Gastrocnemius medialis (tissue), 4 donors: ENCODE data around the gene ACYP2. TPM values are rescaled to one million over a fixed set of nuclear protein-coding genes. Genes with fewer than 3 reads are reported as not detected.

ENCODE experiments used
- ATAC-seq, 2 donors: fragments of 150-250 bp; one replicate each; pipeline ENCODE4 v1.9.1; 2016
- DNase-seq, 2 donors: peaks; one replicate each; pipeline ENCODE4 v3.0.0-alpha.2; 2019
- H3K27ac ChIP-seq, 4 donors: fragments of 200-600 bp; sonication (generic); 1 replicate in 1 of 4; 2 replicates in 3 of 4; pipeline ENCODE4 v1.5.1; 2016 to 2018; ENCODE audit warnings: mild to moderate bottlenecking in 2 of 4, moderate library complexity in 1 of 4
- H3K27me3 ChIP-seq, 3 donors: fragments of 200-600 bp; sonication (generic) in 2 of 3; 1 replicate in 1 of 3; 2 replicates in 2 of 3; pipeline versions ENCODE4 v1.5.1 to v1.6.0; 2016 to 2019; ENCODE audit warnings: mild to moderate bottlenecking in 1 of 3, moderate library complexity in 1 of 3
- H3K36me3 ChIP-seq, 2 donors: fragments of 200-600 bp; sonication (generic) in 1 of 2; one replicate each; pipeline ENCODE4 v1.5.1; 2017 to 2018
- H3K4me1 ChIP-seq, 2 donors: fragments of 200-600 bp; sonication (generic) in 1 of 2; one replicate each; pipeline ENCODE4 v1.5.1; 2016 to 2017; ENCODE audit warnings: mild to moderate bottlenecking in 2 of 2
- H3K4me3 ChIP-seq, 4 donors: fragments of 200-600 bp; sonication (generic) in 3 of 4; 1 replicate in 1 of 4; 2 replicates in 3 of 4; pipeline ENCODE4 v1.5.1; 2016 to 2019; ENCODE audit warnings: mild to moderate bottlenecking in 2 of 4
- H3K9me3 ChIP-seq, 3 donors: fragments of 200-600 bp; sonication (generic) in 2 of 3; 1 replicate in 1 of 3; 2 replicates in 2 of 3; pipeline ENCODE4 v1.5.1; 2016 to 2019
- CTCF ChIP-seq, 5 experiments: fragments of 450-650 bp in 3 of 5; fragments of 200-600 bp in 2 of 5; sonication (generic) in 2 of 5; IDR thresholded peaks in 4 of 5; conservative IDR thresholded peaks in 1 of 5; 1 replicate in 4 of 5; 2 replicates in 1 of 5; pipeline ENCODE4 v1.5.1; 2016 to 2019; ENCODE audit warnings: antibody characterized with exemption in 5 of 5, mild to moderate bottlenecking in 3 of 5, moderate library complexity in 3 of 5
- POLR2A ChIP-seq, 2 donors: fragments of 450-650 bp; IDR thresholded peaks; one replicate each; pipeline ENCODE4 v1.6.1; 2017; ENCODE audit warnings: antibody characterized with exemption in 2 of 2, mild to moderate bottlenecking in 2 of 2, moderate library complexity in 2 of 2
- in situ Hi-C, 4 donors: fragments of 200-750 bp; cut with MboI; loops; one replicate each; pipeline versions ENCODE4 v1.15.0 to v1.8.0; 2017; ENCODE audit warnings: low sequenced_read_pairs in 4 of 4
- intact Hi-C: fragments of 100-400 bp; cut with DNase I; formaldehyde crosslinking; loops from one replicate; pipeline ENCODE4 v1.15.1; 2023; ENCODE audit warnings: low total_unique reads
- total RNA-seq, 4 donors: library from RNA; depleted of rRNA; stranded (reverse); fragments of >200 nt; gene quantifications; one replicate each; pipeline versions ENCODE4 v1.1.0 to v1.2.3, GENCODE V29; 2016

ACYP2 gene
- total RNA-seq, 4 donors from 2014 or later: 52.9 to 121 (median 107) TPM

GRCh38 chr2:54303631-54304030, 188.2 kb downstream of the ACYP2 start:
- DNase-seq (no peak), ATAC-seq (no peak)
- Histone ChIP-seq H3K4me3 (no peak overlapping the region), H3K27me3 (no peaks in the 10 kb centered on the region), H3K9me3 (no peaks in the 10 kb centered on the region), H3K36me3 (no peaks in the 10 kb centered on the region), H3K4me1 (peaks cover 0 to 2% of the 10 kb centered on the region in 2 donors), H3K27ac (no peak overlapping the region)
- TF ChIP-seq POLR2A (IDR thresholded peaks at IDR 0.05): no peak
- TF ChIP-seq CTCF (IDR thresholded peaks at IDR 0.05 in 4 of 5, conservative IDR thresholded peaks at IDR 0.05 in 1 of 5): no peak
- in situ Hi-C loops (no loop called here), intact Hi-C loops (no loop called here)

- no peak overlapping the region for H3K27ac ChIP-seq
Observed at GRCh38 chr2:54306556-54306955, 191.1 kb downstream of the ACYP2 start.

DNA sequence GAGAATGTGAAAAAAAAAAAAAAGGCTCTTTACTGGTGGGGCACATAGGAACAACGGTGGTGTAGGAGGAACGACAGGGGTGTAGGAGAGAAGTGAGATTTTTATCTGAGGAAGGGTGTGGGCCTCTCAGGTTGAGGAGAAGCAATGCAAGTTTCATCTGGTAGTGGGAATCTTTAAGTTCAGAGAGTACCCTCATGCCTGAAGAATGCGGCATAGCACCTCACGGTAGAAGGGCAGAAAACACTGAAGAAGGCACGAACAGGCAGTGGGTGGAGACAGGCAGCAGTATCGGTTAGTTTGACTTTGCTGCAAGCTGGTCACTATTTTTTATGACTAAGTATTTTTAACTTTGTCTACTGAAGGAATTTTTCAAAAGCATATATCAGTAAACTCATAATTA, 192.8 kb downstream of the ACYP2 start:
- no peaks in the 10 kb centered on the region for H3K27me3 ChIP-seq
- no peak overlapping the region for H3K4me3 ChIP-seq
- H3K36me3 ChIP-seq: no peaks in the 10 kb centered on the region
- DNase-seq: no peak
- H3K27ac ChIP-seq: no peak overlapping the region
- no peak for TF ChIP-seq CTCF (IDR thresholded peaks at IDR 0.05 in 4 of 5, conservative IDR thresholded peaks at IDR 0.05 in 1 of 5)
- TF ChIP-seq POLR2A (IDR thresholded peaks at IDR 0.05): no peak
- H3K9me3 ChIP-seq: no peaks in the 10 kb centered on the region
- no peaks in the 10 kb centered on the region for H3K4me1 ChIP-seq
- ATAC-seq: no peak
- in situ Hi-C loops (no loop called here), intact Hi-C loops (no loop called here)

More at GRCh38 chr2:54306556-54306955, 191.1 kb downstream of the ACYP2 start:
- intact Hi-C loops (no loop called here), in situ Hi-C loops (no loop called here)
- Histone ChIP-seq H3K4me3 (no peak overlapping the region), H3K27me3 (no peaks in the 10 kb centered on the region), H3K4me1 (no peaks in the 10 kb centered on the region), H3K9me3 (no peaks in the 10 kb centered on the region), H3K36me3 (no peaks in the 10 kb centered on the region)
- DNase-seq (no peak), ATAC-seq (no peak)
- TF ChIP-seq CTCF (IDR thresholded peaks at IDR 0.05 in 4 of 5, conservative IDR thresholded peaks at IDR 0.05 in 1 of 5) (no peak), POLR2A (IDR thresholded peaks at IDR 0.05) (no peak)

- Histone ChIP-seq H3K9me3 (no peaks in the 10 kb centered on the region), H3K36me3 (no peaks in the 10 kb centered on the region), H3K27me3 (no peaks in the 10 kb centered on the region), H3K27ac (no peak overlapping the region), H3K4me1 (no peaks in the 10 kb centered on the region), H3K4me3 (no peak overlapping the region)
- ATAC-seq: no peak
- DNase-seq: no peak
- intact Hi-C loops (no loop called here), in situ Hi-C loops (no loop called here)
- TF ChIP-seq POLR2A (IDR thresholded peaks at IDR 0.05): no peak
- TF ChIP-seq CTCF (IDR thresholded peaks at IDR 0.05 in 4 of 5, conservative IDR thresholded peaks at IDR 0.05 in 1 of 5): no peak
Observed at GRCh38 chr2:54308782-54309181, 193.4 kb downstream of the ACYP2 start.

DNA sequence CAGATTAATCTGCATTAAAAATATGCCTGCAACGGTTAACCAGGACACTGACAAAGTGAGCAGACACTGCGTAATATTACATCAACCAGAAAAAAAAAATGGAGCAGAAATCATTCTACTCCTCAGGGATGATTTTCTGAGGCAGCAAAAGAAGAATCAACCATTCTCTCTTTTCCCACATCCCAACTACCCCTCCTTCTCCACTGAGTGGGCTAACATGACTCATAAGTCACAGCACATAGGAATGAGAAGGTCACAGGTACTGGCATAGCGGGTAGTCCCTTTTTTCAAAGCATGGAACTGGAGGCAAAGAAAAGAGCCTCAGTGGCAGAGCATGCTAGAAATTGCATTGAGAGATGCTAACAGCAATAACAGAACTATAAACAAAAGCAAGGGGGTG, 194.9 kb downstream of the ACYP2 start:
- H3K36me3 ChIP-seq: no peaks in the 10 kb centered on the region
- no peaks in the 10 kb centered on the region for H3K9me3 ChIP-seq
- no peak for DNase-seq
- ATAC-seq: no peak
- no peaks in the 10 kb centered on the region for H3K4me1 ChIP-seq
- in situ Hi-C loops (no loop called here), intact Hi-C loops (no loop called here)
- no peak overlapping the region for H3K27ac ChIP-seq
- H3K27me3 ChIP-seq: no peaks in the 10 kb centered on the region
- TF ChIP-seq CTCF (IDR thresholded peaks at IDR 0.05 in 4 of 5, conservative IDR thresholded peaks at IDR 0.05 in 1 of 5) (no peak), POLR2A (IDR thresholded peaks at IDR 0.05) (no peak)
- H3K4me3 ChIP-seq: no peak overlapping the region
